ENCODE measurements around the gene DCN.

The DCN gene

GRCh38 chr12:91203610-91204009 lies 21.0 kb upstream of the DCN start:
- Mint-ChIP-seq H3K4me3 (no peak overlapping the region), H3K27ac (no peak overlapping the region), H3K36me3 (no peaks in the 10 kb centered on the region), H3K27me3 (no peaks in the 10 kb centered on the region), H3K9me3 (peaks cover 6% of the 10 kb centered on the region), H3K4me1 (no peaks in the 10 kb centered on the region)
- ATAC-seq, result no peak

- no peaks in the 10 kb centered on the region for H3K27me3 Mint-ChIP-seq
- peaks cover 6% of the 10 kb centered on the region for H3K9me3 Mint-ChIP-seq
- no peak for ATAC-seq
- no peak overlapping the region for H3K4me3 Mint-ChIP-seq
- no peaks in the 10 kb centered on the region for H3K36me3 Mint-ChIP-seq
- H3K4me1 Mint-ChIP-seq, result no peaks in the 10 kb centered on the region
- H3K27ac Mint-ChIP-seq, result no peak overlapping the region
Observed at GRCh38 chr12:91202390-91202789, 19.8 kb upstream of the DCN start.

DNA sequence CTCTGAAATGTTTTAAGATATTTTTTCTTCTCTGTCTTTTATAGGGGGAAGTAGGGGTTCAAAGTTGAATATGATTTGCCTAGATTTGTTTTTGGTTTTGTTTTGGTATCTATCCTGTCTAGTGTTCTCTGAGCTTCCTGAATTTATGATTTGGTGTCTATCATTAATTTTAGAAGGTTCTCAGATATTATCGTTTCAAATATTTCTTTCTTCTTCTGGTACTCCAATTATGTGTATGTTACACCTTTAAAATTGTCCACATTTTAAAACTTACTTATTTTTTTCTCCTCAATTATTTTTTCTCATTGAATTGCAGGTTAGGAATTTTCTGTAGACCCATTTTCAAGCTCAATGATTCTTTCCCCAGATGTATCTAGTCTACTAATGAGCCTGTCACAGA lies 13.8 kb upstream of the DCN start:
- H3K9me3 Mint-ChIP-seq, result peaks cover 18% of the 10 kb centered on the region
- H3K4me3 Mint-ChIP-seq, result no peak overlapping the region
- H3K4me1 Mint-ChIP-seq, result no peaks in the 10 kb centered on the region
- ATAC-seq, result no peak
- no peaks in the 10 kb centered on the region for H3K36me3 Mint-ChIP-seq
- no peak overlapping the region for H3K27ac Mint-ChIP-seq
- no peaks in the 10 kb centered on the region for H3K27me3 Mint-ChIP-seq

DNA sequence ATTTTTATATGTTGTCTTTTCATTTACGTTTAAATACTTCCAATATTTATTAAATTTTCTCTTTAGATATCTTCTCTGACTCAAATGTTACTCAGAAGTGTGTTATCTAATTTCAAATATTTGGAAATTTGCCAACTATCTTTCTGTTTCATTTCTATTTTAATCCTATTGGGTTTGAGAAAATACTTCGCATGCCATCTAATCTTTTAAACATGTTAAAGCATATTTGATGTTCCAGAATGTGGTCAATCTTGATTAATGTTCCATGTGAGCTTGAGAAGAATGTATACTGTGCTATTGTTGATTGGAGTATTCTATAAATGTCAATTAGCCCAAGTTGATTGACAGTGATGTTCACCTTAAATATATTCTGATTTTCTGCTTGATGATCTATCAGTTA lies 11.9 kb upstream of the DCN start:
- Mint-ChIP-seq H3K9me3 (peaks cover 16% of the 10 kb centered on the region), H3K27me3 (no peaks in the 10 kb centered on the region), H3K4me1 (no peaks in the 10 kb centered on the region), H3K27ac (no peak overlapping the region), H3K4me3 (no peak overlapping the region), H3K36me3 (no peaks in the 10 kb centered on the region)
- ATAC-seq, result no peak

DNA sequence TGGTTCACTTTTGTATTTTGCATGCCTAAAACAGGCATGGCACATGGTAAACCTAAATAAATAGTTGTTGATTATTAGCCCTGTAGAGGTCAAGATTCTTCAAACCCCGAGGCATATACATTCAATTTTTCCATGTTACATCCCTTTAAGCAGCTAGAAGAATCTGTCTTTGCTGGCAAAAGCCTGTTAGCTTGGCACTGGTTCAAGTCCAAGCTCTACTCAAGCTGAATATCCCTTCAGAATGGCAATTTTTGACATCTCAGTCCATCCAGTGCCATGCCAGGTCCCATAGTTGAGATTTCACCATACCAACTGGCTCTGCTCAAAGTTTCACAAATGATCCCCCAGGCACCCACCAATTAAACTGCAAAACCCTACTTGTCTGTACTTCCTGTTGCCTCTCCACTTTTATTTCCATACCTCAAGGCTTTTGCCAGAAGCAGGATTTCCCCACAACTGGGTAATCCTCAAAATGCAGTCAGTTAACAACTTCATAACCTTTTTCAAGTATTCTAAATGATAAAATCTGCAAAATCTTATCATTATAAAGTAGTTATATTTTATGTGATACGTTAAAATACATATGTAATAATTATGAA lies 9.0 kb upstream of the DCN start:
- no peaks in the 10 kb centered on the region for H3K36me3 Mint-ChIP-seq
- no peak overlapping the region for H3K27ac Mint-ChIP-seq
- ATAC-seq, result no peak
- peaks cover 10% of the 10 kb centered on the region for H3K9me3 Mint-ChIP-seq
- no peak overlapping the region for H3K4me3 Mint-ChIP-seq
- no peaks in the 10 kb centered on the region for H3K4me1 Mint-ChIP-seq
- no peaks in the 10 kb centered on the region for H3K27me3 Mint-ChIP-seq

DNA sequence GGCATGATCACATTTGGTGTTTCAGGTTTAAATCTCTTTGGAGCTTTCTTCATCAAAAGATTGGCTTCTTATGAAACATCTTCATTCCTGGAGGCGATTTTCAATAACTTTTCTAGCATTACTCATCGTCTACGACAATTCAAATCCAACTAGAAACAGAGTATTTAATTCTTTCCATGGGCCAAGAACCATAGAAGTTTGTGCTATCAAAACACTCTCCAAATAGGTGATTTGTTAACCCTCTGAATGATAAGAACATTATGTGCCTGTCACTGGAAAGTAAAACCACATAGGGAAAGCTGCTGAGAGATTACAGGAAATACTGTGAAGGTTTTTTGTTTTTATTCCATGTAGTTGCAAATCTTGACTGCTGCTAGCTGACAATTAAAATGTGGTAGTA lies 6.9 kb upstream of the DCN start:
- H3K27ac Mint-ChIP-seq, result no peak overlapping the region
- no peak for ATAC-seq
- H3K4me1 Mint-ChIP-seq, result no peaks in the 10 kb centered on the region
- no peaks in the 10 kb centered on the region for H3K36me3 Mint-ChIP-seq
- H3K27me3 Mint-ChIP-seq, result no peaks in the 10 kb centered on the region
- no peaks in the 10 kb centered on the region for H3K9me3 Mint-ChIP-seq
- no peak overlapping the region for H3K4me3 Mint-ChIP-seq

GRCh38 chr12:91188778-91189177 lies 6.2 kb upstream of the DCN start:
- Mint-ChIP-seq H3K36me3 (no peaks in the 10 kb centered on the region), H3K4me3 (no peak overlapping the region), H3K9me3 (no peaks in the 10 kb centered on the region), H3K27me3 (no peaks in the 10 kb centered on the region), H3K4me1 (no peaks in the 10 kb centered on the region), H3K27ac (no peak overlapping the region)
- no peak for ATAC-seq

GRCh38 chr12:91186156-91186555 lies 3.5 kb upstream of the DCN start:
- H3K36me3 Mint-ChIP-seq, result no peaks in the 10 kb centered on the region
- no peaks in the 10 kb centered on the region for H3K4me1 Mint-ChIP-seq
- H3K9me3 Mint-ChIP-seq, result no peaks in the 10 kb centered on the region
- no peaks in the 10 kb centered on the region for H3K27me3 Mint-ChIP-seq
- H3K4me3 Mint-ChIP-seq, result no peak overlapping the region
- ATAC-seq, result no peak
- H3K27ac Mint-ChIP-seq, result no peak overlapping the region

DNA sequence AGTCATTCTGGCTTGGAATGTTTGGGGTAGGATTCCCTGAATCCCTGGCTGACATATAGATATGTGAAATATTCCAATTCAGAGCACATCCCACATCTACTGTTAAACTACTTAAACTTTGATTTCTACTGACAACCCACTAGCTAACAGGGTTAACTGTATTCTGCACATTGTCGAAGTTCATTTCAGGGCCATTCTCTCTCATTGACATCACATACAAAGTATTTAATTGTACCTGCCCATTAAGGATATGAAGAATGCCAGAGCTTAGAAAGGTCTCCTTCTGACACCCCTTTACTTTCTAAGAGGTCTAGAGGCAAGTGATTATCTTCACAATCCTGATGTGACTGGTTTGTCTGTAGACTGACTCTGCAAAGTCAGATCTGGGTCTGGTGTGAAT lies 2.8 kb upstream of the DCN start:
- Mint-ChIP-seq H3K9me3 (no peaks in the 10 kb centered on the region), H3K27ac (no peak overlapping the region), H3K4me3 (no peak overlapping the region), H3K4me1 (no peaks in the 10 kb centered on the region), H3K27me3 (no peaks in the 10 kb centered on the region), H3K36me3 (no peaks in the 10 kb centered on the region)
- ATAC-seq, result no peak

DNA sequence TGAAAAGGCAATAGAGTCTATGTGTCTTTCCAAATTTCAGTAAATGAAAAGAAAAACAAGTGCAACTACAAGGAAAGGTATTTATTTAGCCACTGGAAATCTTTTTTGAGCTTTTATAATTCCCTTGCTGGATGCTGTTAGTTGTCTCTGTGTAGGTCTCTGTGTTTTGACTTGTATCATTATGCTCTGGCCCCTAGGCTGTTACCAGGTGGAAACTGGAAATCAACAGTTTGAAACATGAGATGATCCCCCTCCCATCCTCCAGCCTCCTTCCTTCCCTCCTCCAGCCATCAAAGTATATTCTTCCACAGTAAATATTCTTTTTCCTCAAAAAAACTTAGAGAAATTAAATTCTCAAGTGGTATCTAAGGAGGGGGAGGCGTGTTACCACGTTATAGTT lies 934 bp upstream of the DCN start:
- Mint-ChIP-seq H3K9me3 (no peaks in the 10 kb centered on the region), H3K4me1 (no peaks in the 10 kb centered on the region), H3K36me3 (no peaks in the 10 kb centered on the region), H3K27me3 (no peaks in the 10 kb centered on the region), H3K27ac (no peak overlapping the region), H3K4me3 (no peak overlapping the region)
- no peak for ATAC-seq

DNA sequence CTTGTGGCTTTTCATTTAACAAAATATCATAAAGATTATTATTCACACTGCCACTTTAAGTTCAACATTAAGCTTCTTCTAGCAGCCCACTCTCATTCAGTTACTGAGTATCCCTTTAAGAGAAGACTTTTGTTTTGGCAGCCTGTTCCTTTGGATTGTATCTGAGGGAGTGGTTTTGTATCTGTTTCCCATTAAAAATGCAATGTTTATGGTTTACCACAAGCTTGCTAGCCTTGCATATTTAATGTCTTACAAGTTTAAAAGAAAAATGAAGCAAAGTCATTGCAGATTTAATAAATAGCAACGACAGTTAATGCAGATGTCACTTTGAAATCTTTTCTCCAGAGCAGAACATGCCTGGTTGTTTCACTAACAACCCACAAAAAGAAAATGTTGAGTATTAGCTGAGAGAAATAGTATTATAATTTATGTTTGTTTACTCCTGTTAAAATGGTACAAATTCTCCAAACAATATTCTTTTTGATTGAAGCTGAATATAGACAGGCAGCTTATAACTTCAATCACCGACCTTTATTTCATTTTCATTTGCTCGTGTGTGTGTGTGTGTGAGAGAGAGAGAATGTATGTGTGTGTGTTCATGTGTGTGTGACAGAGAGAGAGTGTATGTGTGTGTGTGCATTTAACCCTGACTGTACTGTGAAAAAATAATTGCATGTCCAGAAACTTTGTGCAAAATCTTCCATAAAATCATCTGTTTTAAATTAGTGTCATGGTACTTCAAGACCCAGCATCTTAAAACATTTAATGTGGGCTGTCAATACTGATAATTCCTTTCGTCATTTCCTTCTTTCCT lies 1.8 kb downstream of the DCN start:
- H3K4me3 Mint-ChIP-seq, result no peak overlapping the region
- no peak for ATAC-seq
- no peaks in the 10 kb centered on the region for H3K9me3 Mint-ChIP-seq
- H3K27ac Mint-ChIP-seq, result no peak overlapping the region
- no peaks in the 10 kb centered on the region for H3K36me3 Mint-ChIP-seq
- H3K4me1 Mint-ChIP-seq, result no peaks in the 10 kb centered on the region
- H3K27me3 Mint-ChIP-seq, result no peaks in the 10 kb centered on the region

GRCh38 chr12:91179966-91180561 lies 2.6 kb downstream of the DCN start:
- H3K36me3 Mint-ChIP-seq, result no peaks in the 10 kb centered on the region
- no peak overlapping the region for H3K4me3 Mint-ChIP-seq
- H3K4me1 Mint-ChIP-seq, result no peaks in the 10 kb centered on the region
- no peak for ATAC-seq
- no peaks in the 10 kb centered on the region for H3K9me3 Mint-ChIP-seq
- no peaks in the 10 kb centered on the region for H3K27me3 Mint-ChIP-seq
- no peak overlapping the region for H3K27ac Mint-ChIP-seq

DNA sequence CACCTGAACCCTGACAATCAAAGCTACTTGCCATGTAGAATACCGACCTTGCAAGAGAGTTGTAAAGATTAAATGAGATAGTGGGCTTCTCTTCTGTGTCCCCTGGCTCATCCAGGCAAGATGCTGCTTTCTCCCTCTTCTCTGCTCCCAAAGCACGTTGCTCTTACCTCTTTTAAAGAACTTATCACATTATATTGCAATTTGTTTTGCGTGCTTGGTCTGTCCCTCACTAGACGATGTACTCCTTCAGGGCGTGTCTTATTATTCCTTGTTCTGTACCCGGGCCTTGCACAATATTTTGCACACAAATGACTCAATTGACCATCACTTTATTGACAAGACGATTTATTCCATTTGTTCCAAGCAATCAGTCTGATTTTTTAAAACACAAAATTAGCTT lies 3.3 kb downstream of the DCN start:
- no peaks in the 10 kb centered on the region for H3K4me1 Mint-ChIP-seq
- no peak overlapping the region for H3K27ac Mint-ChIP-seq
- H3K9me3 Mint-ChIP-seq, result no peaks in the 10 kb centered on the region
- H3K27me3 Mint-ChIP-seq, result no peaks in the 10 kb centered on the region
- H3K36me3 Mint-ChIP-seq, result no peaks in the 10 kb centered on the region
- ATAC-seq, result no peak
- H3K4me3 Mint-ChIP-seq, result no peak overlapping the region

DNA sequence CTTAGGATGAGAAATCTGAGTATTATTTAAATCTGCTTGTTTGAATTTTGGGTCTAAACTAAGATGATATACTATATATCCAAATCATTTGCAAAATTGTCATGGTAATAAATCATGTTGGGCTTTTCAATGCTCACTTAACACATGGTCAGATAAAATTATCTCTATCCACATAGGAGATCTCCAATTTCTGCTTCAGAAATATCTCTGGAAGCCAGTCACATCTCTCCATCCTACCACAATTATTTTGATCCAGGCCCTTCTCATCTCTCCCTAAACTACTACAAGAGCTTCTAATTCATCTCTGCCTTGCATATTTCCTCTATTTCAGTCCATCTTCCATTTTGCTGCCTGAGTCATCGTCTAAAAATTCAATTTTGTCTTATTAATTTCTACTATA lies 3.8 kb downstream of the DCN start:
- no peaks in the 10 kb centered on the region for H3K27me3 Mint-ChIP-seq
- H3K4me1 Mint-ChIP-seq, result no peaks in the 10 kb centered on the region
- no peak overlapping the region for H3K27ac Mint-ChIP-seq
- H3K4me3 Mint-ChIP-seq, result no peak overlapping the region
- ATAC-seq, result no peak
- H3K36me3 Mint-ChIP-seq, result no peaks in the 10 kb centered on the region
- no peaks in the 10 kb centered on the region for H3K9me3 Mint-ChIP-seq

- no peaks in the 10 kb centered on the region for H3K9me3 Mint-ChIP-seq
- no peaks in the 10 kb centered on the region for H3K4me1 Mint-ChIP-seq
- no peaks in the 10 kb centered on the region for H3K27me3 Mint-ChIP-seq
- no peaks in the 10 kb centered on the region for H3K36me3 Mint-ChIP-seq
- no peak overlapping the region for H3K27ac Mint-ChIP-seq
- no peak for ATAC-seq
- no peak overlapping the region for H3K4me3 Mint-ChIP-seq
Observed at GRCh38 chr12:91178139-91178561, 4.5 kb downstream of the DCN start.

DNA sequence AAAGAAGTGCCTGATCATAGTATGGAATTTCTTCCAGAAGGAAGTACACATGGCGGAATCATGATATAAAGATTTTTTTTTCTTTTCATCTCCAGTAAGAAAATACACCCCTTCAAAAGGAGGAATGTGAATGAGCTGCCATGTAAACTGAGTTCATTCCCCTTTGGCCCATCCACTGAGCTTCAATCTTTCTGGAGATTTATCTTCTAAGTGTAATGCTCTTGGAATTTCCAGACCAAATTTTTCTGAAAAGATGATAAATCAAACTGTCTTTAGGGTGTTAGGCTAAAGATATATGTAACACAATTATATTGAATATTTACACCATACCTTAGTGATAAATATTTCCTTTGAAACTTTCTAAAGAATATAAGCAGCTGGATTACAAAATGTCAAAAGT lies 5.2 kb downstream of the DCN start:
- no peaks in the 10 kb centered on the region for H3K9me3 Mint-ChIP-seq
- ATAC-seq, result no peak
- H3K4me1 Mint-ChIP-seq, result no peaks in the 10 kb centered on the region
- H3K27ac Mint-ChIP-seq, result no peak overlapping the region
- no peaks in the 10 kb centered on the region for H3K36me3 Mint-ChIP-seq
- H3K4me3 Mint-ChIP-seq, result no peak overlapping the region
- H3K27me3 Mint-ChIP-seq, result no peaks in the 10 kb centered on the region
